ENCODE results near the gene PLEKHG5. TPM values are rescaled to one million over a fixed set of nuclear protein-coding genes. Genes with fewer than 3 reads are reported as not detected.

The PLEKHG5 gene
- total and polyA plus RNA-seq, 2 donors (not counting 1 experiment from before 2014, with no cell fraction given): 0.42 to 3.3 TPM

DNA sequence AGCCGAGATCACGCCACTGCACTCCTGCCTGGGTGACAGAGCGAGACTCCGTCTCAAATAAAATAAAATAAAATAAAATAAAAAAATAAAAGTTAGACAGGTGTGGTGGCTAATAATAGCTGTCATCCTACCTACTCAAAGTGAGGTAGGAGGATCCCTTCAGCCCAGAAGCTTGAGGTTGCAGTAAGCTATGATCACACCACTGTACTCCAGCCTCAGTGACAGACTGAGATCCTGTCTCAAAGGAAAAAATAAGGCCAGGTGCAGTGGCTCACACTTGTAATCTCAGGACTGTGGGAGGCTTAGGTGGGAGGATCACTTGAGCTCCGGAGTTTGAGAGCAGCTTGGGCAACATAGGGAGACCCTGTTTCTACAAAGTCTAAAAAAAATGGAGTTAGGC lies 44.8 kb upstream of the PLEKHG5 start:
- Histone ChIP-seq H3K4me2 (ENCODE audit: extremely low read depth, insufficient read depth, low read length) (no peak overlapping the region), H3K9ac (ENCODE audit: insufficient read depth, low read length) (no peak overlapping the region), H3K27ac (ENCODE audit: insufficient read depth, low read length) (no peak overlapping the region), H3K27me3 (ENCODE audit: control insufficient read depth, insufficient read depth, low read length) (no peaks in the 10 kb centered on the region), H2AFZ (ENCODE audit: low read length) (no peak overlapping the region), H4K20me1 (ENCODE audit: control insufficient read depth, extremely low read depth, insufficient read depth, low read length) (peaks cover 3% of the 10 kb centered on the region), H3K4me1 (ENCODE audit: control insufficient read depth, extremely low read depth, insufficient read depth, low read length) (no peaks in the 10 kb centered on the region), H3K9me3 (ENCODE audit: control insufficient read depth, insufficient read depth, low read depth, low read length) (no peaks in the 10 kb centered on the region), H3K4me3 (replicated peaks in 1 of 4; ENCODE audit: control extremely low read depth in 1 of 4, insufficient read depth in 1 of 4, low read depth in 3 of 4, low read length in 4 of 4) (no peak overlapping the region), H3K36me3 (ENCODE audit: control insufficient read depth, insufficient read depth, low read length) (peaks cover 12% of the 10 kb centered on the region), H3K79me2 (ENCODE audit: control insufficient read depth, insufficient read depth, low read length) (no peaks in the 10 kb centered on the region)
- no peak for DNase-seq (ENCODE audit: low read depth in 2 of 2)
- no peak for TF ChIP-seq EZH2 (IDR thresholded peaks at IDR 0.05; ENCODE audit: low read length, missing control alignments)
- TF ChIP-seq, protein P1, sequence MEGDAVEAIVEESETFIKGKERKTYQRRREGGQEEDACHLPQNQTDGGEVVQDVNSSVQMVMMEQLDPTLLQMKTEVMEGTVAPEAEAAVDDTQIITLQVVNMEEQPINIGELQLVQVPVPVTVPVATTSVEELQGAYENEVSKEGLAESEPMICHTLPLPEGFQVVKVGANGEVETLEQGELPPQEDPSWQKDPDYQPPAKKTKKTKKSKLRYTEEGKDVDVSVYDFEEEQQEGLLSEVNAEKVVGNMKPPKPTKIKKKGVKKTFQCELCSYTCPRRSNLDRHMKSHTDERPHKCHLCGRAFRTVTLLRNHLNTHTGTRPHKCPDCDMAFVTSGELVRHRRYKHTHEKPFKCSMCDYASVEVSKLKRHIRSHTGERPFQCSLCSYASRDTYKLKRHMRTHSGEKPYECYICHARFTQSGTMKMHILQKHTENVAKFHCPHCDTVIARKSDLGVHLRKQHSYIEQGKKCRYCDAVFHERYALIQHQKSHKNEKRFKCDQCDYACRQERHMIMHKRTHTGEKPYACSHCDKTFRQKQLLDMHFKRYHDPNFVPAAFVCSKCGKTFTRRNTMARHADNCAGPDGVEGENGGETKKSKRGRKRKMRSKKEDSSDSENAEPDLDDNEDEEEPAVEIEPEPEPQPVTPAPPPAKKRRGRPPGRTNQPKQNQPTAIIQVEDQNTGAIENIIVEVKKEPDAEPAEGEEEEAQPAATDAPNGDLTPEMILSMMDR (conservative IDR thresholded peaks at IDR 0.05 in 1 of 2, IDR thresholded peaks at IDR 0.05 in 1 of 2; ENCODE audit: low read depth in 1 of 2, low read length in 2 of 2): no peak

DNA sequence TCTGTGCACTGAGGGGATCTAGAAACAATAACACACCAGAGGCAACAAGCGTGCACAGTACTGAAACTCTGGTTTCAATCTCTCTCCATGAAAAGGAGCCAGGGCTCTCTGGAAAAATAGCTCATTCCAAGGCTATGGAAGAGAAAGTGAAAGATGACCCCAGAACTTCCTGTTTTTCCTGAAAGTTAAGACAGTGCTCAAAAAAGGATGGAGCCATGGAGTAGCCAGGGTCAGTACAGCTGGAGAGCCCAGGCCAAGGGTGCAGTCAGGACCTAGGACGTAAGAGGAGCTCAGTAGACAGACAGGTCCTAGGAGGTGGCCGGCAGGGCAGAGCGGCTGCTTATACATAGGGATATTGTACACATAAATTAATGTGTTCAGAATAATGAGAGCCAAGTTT lies 43.7 kb upstream of the PLEKHG5 start:
- Histone ChIP-seq H3K36me3 (ENCODE audit: control insufficient read depth, insufficient read depth, low read length) (peaks cover 13% of the 10 kb centered on the region), H3K27ac (ENCODE audit: insufficient read depth, low read length) (no peak overlapping the region), H3K9me3 (ENCODE audit: control insufficient read depth, insufficient read depth, low read depth, low read length) (no peaks in the 10 kb centered on the region), H2AFZ (ENCODE audit: low read length) (no peak overlapping the region), H3K9ac (ENCODE audit: insufficient read depth, low read length) (no peak overlapping the region), H3K4me3 (replicated peaks in 1 of 4; ENCODE audit: control extremely low read depth in 1 of 4, insufficient read depth in 1 of 4, low read depth in 3 of 4, low read length in 4 of 4) (no peak overlapping the region), H3K4me2 (ENCODE audit: extremely low read depth, insufficient read depth, low read length) (no peak overlapping the region), H4K20me1 (ENCODE audit: control insufficient read depth, extremely low read depth, insufficient read depth, low read length) (peaks cover 3% of the 10 kb centered on the region), H3K79me2 (ENCODE audit: control insufficient read depth, insufficient read depth, low read length) (no peaks in the 10 kb centered on the region), H3K4me1 (ENCODE audit: control insufficient read depth, extremely low read depth, insufficient read depth, low read length) (no peaks in the 10 kb centered on the region), H3K27me3 (ENCODE audit: control insufficient read depth, insufficient read depth, low read length) (no peaks in the 10 kb centered on the region)
- TF ChIP-seq, protein P1 (conservative IDR thresholded peaks at IDR 0.05 in 1 of 2, IDR thresholded peaks at IDR 0.05 in 1 of 2; ENCODE audit: low read depth in 1 of 2, low read length in 2 of 2): no peak
- TF ChIP-seq EZH2 (IDR thresholded peaks at IDR 0.05; ENCODE audit: low read length, missing control alignments): no peak
- DNase-seq (ENCODE audit: low read depth in 2 of 2): no peak

DNA sequence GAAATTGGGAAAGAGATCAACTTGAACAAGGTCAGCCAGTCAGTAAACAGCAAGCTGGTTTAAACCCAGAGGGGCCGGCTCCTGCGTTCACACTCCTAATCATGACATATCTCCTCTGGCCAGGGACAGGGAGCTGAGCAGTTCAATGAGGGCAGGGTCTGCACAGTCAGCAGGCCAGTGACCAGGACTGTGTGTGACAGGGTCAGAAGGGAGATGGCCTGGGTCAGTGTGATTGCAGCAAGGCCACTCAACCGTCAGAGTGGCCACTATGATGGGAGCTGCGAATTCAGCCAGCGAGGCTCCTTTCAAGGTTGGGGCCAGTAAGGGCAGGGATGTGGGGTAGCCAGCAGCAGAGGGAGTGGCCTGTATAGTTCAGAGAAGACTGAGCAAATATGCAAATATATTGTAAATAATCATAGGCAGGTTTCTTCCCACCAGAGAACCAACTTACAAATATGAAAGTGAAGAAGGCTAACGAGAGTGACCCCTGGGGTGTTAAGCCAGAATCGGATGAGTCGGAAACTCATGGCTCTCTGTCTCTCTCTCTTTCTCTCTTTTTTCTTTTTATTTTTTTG lies 42.9 kb upstream of the PLEKHG5 start:
- Histone ChIP-seq H3K4me2 (ENCODE audit: extremely low read depth, insufficient read depth, low read length) (no peak overlapping the region), H2AFZ (ENCODE audit: low read length) (no peak overlapping the region), H4K20me1 (ENCODE audit: control insufficient read depth, extremely low read depth, insufficient read depth, low read length) (peaks cover 3% of the 10 kb centered on the region), H3K27ac (ENCODE audit: insufficient read depth, low read length) (no peak overlapping the region), H3K4me1 (ENCODE audit: control insufficient read depth, extremely low read depth, insufficient read depth, low read length) (no peaks in the 10 kb centered on the region), H3K36me3 (ENCODE audit: control insufficient read depth, insufficient read depth, low read length) (peaks cover 13% of the 10 kb centered on the region), H3K9ac (ENCODE audit: insufficient read depth, low read length) (no peak overlapping the region), H3K9me3 (ENCODE audit: control insufficient read depth, insufficient read depth, low read depth, low read length) (no peaks in the 10 kb centered on the region), H3K79me2 (ENCODE audit: control insufficient read depth, insufficient read depth, low read length) (no peaks in the 10 kb centered on the region), H3K27me3 (ENCODE audit: control insufficient read depth, insufficient read depth, low read length) (no peaks in the 10 kb centered on the region), H3K4me3 (replicated peaks in 1 of 4; ENCODE audit: control extremely low read depth in 1 of 4, insufficient read depth in 1 of 4, low read depth in 3 of 4, low read length in 4 of 4) (no peak overlapping the region)
- DNase-seq (ENCODE audit: low read depth in 2 of 2): no peak
- TF ChIP-seq EZH2 (IDR thresholded peaks at IDR 0.05; ENCODE audit: low read length, missing control alignments): no peak
- TF ChIP-seq, protein P1 (conservative IDR thresholded peaks at IDR 0.05 in 1 of 2, IDR thresholded peaks at IDR 0.05 in 1 of 2; ENCODE audit: low read depth in 1 of 2, low read length in 2 of 2): no peak
